HCT116 (cell line): ENCODE results near the gene STPG1.

Experiments
- ELF1 ChIP-seq: IDR thresholded peaks from 2 replicates; pipeline ENCODE4 v1.6.1; 2012; ENCODE audit warnings: low read depth, borderline replicate concordance
- EZH2 ChIP-seq: fragments of 200-600 bp; sonication (generic); IDR thresholded peaks from 2 replicates; pipeline ENCODE4 v1.6.1; 2017; ENCODE audit warnings: antibody characterized with exemption, mixed run types
- SIN3A ChIP-seq: IDR thresholded peaks from 2 replicates; pipeline ENCODE4 v1.6.1; 2012; ENCODE audit warnings: low read depth
- TF ChIP-seq, protein P1 (sequence below), 3 experiments: fragments of 200-600 bp in 1 of 3; sonication (generic) in 1 of 3; IDR thresholded peaks in 2 of 3; conservative IDR thresholded peaks in 1 of 3; 2 replicates each; pipeline ENCODE4 v1.5.1; 2012 to 2017; ENCODE audit warnings: low read depth in 2 of 3, low read length in 2 of 3, antibody characterized with exemption in 1 of 3, borderline replicate concordance in 1 of 3, control low read depth in 1 of 3, mild to moderate bottlenecking in 1 of 3, mixed read lengths in 1 of 3, mixed run types in 1 of 3, moderate library complexity in 1 of 3; ENCODE audit not compliant: insufficient read depth in 1 of 3
- TF ChIP-seq, protein P2 (sequence below): IDR thresholded peaks from 2 replicates; pipeline ENCODE4 v1.6.1; 2012
- TF ChIP-seq, protein P3 (sequence below): IDR thresholded peaks from 2 replicates; pipeline ENCODE4 v1.6.1; 2012; ENCODE audit warnings: low read depth

DNA sequence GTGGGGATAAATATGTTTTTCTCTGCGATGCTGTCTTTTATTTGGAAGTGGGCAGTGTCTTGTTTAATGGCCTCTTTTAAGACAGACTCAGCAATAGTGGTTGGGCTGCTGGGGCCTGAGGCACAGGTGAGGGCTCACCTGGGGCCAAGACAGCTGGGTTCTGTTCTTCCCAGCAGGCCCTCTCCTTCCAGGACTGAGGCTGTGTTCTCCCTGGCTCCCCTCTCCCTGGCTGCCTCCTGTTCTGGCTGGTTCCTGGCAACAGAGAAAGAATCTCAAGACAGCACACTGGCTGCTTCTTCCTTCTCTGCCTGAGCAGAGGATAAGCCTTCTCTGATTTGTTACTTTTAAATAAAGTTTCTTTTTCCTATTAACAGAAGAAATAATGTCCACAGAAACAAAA, 101.8 kb downstream of the STPG1 start:
- TF ChIP-seq ELF1 (no peak), EZH2 (no peak), SIN3A (no peak)
- TF ChIP-seq, protein P1, sequence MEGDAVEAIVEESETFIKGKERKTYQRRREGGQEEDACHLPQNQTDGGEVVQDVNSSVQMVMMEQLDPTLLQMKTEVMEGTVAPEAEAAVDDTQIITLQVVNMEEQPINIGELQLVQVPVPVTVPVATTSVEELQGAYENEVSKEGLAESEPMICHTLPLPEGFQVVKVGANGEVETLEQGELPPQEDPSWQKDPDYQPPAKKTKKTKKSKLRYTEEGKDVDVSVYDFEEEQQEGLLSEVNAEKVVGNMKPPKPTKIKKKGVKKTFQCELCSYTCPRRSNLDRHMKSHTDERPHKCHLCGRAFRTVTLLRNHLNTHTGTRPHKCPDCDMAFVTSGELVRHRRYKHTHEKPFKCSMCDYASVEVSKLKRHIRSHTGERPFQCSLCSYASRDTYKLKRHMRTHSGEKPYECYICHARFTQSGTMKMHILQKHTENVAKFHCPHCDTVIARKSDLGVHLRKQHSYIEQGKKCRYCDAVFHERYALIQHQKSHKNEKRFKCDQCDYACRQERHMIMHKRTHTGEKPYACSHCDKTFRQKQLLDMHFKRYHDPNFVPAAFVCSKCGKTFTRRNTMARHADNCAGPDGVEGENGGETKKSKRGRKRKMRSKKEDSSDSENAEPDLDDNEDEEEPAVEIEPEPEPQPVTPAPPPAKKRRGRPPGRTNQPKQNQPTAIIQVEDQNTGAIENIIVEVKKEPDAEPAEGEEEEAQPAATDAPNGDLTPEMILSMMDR (IDR thresholded peaks at IDR 0.05 in 2 of 3, conservative IDR thresholded peaks at IDR 0.05 in 1 of 3; ENCODE audit: borderline replicate concordance in 1 of 3, insufficient read depth in 1 of 3, low read depth in 2 of 3, low read length in 2 of 3): no peak
- TF ChIP-seq, protein P2, sequence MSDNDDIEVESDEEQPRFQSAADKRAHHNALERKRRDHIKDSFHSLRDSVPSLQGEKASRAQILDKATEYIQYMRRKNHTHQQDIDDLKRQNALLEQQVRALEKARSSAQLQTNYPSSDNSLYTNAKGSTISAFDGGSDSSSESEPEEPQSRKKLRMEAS: no peak
- TF ChIP-seq, protein P3, sequence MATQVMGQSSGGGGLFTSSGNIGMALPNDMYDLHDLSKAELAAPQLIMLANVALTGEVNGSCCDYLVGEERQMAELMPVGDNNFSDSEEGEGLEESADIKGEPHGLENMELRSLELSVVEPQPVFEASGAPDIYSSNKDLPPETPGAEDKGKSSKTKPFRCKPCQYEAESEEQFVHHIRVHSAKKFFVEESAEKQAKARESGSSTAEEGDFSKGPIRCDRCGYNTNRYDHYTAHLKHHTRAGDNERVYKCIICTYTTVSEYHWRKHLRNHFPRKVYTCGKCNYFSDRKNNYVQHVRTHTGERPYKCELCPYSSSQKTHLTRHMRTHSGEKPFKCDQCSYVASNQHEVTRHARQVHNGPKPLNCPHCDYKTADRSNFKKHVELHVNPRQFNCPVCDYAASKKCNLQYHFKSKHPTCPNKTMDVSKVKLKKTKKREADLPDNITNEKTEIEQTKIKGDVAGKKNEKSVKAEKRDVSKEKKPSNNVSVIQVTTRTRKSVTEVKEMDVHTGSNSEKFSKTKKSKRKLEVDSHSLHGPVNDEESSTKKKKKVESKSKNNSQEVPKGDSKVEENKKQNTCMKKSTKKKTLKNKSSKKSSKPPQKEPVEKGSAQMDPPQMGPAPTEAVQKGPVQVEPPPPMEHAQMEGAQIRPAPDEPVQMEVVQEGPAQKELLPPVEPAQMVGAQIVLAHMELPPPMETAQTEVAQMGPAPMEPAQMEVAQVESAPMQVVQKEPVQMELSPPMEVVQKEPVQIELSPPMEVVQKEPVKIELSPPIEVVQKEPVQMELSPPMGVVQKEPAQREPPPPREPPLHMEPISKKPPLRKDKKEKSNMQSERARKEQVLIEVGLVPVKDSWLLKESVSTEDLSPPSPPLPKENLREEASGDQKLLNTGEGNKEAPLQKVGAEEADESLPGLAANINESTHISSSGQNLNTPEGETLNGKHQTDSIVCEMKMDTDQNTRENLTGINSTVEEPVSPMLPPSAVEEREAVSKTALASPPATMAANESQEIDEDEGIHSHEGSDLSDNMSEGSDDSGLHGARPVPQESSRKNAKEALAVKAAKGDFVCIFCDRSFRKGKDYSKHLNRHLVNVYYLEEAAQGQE: no peak
